Right renal cortex interstitium (tissue), 3 donors: ENCODE data around the gene C22orf23. TPM values are rescaled to one million over a fixed set of nuclear protein-coding genes. Genes with fewer than 3 reads are reported as not detected.

Source experiments
- DNase-seq, 3 donors: peaks; one replicate each; pipeline ENCODE4 v3.0.0-alpha.2; 2013; ENCODE audit warnings: low read depth in 3 of 3, low spot score in 2 of 3
- polyA plus RNA-seq, 3 donors: library from polyadenylated mRNA; unstranded; fragments of 120-200 nt; gene quantifications; one replicate each; pipeline ENCODE4 v1.2.1, GENCODE V29; 2013; ENCODE audit not compliant: insufficient read length in 3 of 3

The C22orf23 gene
- polyA plus RNA-seq, 3 donors: 5.8 to 6.5 (median 5.9) TPM

DNA sequence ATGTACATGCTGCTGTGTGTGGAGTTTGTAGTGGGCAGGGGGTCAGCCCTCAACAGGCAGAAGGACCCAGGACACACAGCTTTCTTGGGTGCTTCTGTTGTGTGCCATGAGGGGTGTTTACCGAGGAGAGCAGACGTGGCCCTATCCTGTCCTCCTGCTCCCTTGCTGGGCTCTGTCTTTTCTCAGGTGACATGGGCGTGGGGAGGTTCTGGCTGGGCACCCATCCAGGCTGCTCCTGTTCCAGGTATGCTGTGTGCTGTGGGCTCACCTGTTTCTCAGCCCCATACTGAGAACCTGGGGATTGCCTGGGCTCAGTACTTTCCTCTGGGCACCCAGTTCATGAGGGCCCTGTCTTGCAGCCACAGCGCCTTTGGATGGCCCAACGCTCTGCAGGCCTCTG, 24.0 kb downstream of the C22orf23 start:
- no peak for DNase-seq

DNA sequence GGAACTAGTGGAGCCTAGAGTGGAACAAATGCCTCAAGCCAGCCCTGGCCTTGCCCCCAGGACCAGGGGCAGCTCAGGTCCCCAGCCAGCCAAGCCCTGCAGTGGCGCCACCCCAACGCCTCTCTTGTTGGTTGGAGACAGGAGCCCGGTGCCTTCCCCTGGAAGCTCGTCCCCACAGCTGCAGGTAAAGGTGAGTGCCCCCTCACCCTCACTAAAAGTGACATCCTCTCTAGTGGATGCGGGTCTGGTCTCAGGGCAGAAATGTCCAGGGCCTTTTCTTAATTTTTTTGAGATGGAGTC, 25.8 kb downstream of the C22orf23 start:
- DNase-seq: no peak

DNA sequence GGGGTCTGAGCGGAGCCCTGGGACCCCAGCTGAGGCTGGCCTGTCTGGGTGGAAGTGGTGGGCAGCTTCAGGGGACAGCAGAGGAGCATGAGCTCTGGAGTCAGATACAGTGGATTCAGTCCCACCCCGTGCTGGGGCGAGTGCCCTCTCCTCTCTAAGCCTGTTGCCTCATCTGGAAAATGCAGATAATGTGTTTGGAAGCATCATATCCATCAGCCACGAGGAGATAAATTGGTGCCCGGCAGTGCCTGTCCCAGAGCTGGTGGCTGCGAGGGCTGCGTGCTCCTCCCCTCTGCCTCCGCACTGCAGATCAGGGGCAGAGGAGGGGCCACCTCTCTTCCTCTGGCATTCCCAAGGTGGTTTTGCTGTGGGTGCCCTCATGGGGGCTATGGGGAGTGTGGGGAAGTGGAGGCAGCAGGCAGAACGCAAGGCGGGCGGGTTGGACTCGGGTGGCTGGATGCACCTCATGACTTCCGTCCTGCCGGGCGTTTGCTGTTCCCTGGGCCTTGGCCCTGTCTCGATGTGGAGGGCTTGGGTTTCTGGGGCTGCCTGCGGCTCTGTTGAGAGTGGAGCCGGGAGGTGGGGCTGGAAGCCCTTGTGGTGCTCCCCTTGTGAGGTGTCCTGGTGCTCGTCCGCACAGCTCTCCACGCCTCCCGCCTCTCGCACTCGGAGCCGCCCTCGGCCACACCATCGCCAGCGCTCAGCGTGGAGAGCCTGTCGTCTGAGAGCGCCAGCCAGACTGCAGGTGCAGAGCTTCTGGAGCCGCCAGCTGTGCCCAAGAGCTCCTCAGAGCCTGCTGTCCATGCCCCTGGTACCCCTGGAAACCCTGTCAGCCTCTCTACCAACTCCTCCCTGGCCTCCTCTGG, 26.4 kb downstream of the C22orf23 start:
- no peak for DNase-seq

DNA sequence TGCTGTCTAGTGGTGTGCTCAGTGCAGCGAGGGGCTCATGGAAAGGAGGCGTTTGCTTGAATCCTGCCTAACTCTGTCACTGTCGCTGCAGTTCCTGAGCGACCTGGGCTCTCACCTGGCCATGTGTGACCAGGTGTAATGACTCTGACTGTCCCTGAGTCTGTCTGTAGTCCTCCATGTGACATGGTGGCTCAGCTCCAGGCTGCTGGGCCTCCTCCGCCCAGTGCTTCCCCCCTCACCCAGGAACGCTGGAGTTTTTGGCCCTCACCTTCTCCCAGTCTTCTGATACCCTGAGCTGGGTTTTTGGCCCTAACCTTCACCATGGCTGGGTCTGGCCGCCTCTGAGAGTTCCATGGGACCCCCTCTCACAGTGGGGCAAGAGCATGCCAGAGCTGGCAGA, 27.0 kb downstream of the C22orf23 start:
- no peak for DNase-seq

DNA sequence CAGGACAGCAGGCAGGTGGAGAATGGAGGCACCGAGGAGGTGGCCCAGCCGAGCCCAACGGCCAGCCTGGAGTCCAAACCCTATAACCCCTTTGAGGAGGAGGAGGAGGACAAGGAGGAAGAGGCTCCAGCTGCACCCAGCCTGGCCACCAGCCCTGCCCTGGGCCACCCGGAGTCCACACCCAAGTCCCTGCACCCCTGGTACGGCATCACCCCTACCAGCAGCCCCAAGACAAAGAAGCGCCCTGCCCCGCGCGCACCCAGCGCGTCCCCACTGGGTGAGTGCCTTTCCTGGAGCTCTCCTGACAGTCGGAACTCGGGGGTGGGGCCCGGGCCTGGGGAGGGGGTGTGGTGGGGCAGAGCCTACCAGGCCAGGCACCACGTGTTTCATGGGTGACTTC, 27.6 kb downstream of the C22orf23 start:
- no peak for DNase-seq

DNA sequence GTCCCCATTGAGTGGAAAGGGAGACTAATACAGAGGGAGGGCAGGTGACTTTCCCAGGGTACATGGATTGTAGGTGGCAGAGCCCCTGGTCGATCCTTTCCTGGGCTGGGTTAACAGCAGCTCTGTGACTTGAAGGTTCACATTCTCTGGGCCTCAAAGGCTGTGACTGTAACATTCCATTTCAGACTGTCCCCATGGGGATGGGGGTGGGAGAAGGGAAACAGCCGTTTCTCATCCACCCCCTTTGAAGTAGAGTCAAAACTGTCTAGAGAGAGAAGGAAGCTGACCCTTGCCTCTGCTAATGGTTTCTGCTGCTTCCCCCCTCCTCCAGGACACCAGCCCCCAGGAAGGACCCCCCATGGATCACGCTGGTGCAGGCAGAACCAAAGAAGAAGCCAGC, 28.1 kb downstream of the C22orf23 start:
- no peak for DNase-seq

DNA sequence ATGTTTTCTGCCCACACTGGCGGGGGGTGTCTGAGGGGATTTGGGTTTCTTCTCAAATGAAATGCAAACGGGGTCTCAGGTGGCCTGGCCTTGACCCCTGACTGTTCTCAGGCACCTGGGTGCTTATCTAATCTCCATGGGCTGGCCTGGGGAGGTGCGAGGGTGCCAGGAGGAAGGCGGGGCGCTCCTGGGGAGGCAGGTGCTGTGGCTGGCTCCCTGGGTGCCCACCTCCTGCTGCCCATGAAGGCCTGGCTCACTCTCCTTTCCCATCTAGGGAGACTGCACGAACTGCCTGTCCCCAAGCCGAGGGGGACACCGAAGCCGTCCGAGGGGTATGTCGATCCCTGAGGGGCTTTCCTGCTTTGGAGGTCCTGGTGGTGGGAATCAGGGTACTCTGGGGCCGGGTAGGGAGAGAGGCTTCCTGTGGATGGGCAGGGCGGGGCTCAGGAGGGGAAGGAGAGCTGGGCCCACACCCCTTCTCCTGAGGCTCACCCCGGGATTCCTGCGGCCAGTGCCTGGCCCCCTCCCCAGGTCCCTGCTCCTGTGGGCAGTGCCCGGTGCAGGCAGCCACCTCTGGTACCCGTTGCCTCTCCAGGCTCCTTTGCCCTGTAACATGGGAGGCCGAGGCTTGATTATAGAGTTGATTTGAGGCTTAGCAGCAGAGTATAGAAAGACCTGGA, 28.9 kb downstream of the C22orf23 start:
- no peak for DNase-seq

DNA sequence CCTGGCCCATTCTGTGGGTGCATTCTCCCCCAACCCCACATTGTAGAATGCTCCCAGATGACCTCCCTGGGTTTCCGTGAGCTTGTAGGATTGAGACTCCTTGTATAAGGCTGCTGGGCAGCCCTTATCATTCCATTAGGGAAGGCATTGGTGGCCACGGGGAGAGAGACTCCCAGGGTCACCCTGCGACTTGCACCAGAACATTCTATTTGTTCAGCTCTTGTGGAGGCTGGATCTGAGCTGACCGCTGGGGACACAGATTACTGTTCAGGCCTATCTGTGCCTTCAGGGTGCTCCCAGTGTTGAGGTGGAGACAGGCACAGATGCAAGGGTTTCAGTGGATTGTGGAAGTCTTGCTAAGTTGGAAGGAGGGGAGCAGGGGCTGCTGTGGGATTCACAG, 29.5 kb downstream of the C22orf23 start:
- no peak for DNase-seq

DNA sequence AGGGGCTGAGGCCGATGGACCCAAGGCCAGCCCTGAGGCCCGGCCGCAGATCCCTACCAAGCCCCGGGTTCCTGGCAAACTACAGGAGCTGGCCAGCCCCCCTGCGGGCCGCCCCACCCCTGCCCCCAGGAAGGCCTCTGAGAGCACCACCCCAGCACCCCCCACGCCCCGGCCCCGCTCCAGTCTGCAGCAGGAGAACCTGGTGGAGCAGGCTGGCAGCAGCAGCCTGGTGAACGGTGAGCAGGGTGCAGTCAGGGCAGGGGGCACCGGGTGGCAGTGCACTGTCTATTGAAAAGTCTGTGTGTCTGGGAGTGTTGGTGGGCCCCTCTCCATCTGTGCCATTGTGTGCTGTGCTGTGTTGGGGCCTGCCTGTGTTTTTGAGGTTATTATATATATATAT, 31.2 kb downstream of the C22orf23 start:
- no peak for DNase-seq

DNA sequence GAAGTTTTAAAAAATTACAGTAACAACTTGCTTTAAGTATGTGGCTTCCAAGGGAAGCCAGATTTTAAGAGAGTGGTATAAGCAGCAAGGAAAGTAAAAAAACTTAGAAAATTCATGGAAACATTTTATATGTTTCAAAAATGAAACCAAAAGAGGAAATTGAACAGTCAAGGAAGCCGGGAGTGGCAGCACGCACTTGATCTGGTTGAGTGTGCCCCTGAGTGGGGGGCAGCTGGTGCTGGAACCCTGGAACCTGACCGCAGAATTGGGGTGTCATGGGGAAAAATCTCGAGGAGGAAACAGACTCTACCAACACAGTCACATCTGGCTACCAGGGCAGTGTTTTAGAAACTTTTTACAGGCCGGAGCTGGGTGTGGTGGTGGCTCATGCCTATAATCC, 33.3 kb downstream of the C22orf23 start:
- DNase-seq: no peak

DNA sequence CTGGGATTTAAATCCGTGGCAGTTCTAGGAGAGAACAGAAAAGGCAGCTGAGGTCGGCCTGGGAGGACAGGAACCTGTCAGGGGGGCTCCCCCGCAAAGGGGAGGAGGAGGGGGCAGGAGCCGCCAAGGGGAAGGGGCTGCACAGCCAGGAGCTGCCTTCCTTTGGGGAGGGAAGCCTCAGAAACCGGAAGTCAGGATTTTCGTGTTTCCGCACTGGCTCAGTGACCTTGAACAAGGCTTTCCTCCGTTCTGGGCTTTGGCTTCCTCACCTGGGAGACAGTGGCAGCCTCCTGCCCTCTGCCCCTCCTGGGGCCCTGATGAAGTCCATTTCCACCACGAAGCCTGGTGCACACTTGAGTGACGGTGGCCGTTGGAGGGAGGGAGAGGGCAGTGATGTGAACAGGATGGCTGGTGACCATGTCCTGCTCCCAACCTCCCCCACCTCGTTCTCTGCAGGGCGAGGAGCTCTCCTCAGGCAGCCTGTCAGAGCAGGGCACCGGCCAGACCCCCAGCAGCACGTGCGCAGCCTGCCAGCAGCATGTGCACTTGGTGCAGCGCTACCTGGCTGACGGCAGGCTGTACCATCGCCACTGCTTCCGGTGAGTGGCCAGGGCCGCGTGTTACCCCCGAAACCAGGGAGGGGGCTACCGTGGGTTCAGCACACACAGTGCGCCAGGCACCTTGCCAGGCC, 34.7 kb downstream of the C22orf23 start:
- no peak for DNase-seq

DNA sequence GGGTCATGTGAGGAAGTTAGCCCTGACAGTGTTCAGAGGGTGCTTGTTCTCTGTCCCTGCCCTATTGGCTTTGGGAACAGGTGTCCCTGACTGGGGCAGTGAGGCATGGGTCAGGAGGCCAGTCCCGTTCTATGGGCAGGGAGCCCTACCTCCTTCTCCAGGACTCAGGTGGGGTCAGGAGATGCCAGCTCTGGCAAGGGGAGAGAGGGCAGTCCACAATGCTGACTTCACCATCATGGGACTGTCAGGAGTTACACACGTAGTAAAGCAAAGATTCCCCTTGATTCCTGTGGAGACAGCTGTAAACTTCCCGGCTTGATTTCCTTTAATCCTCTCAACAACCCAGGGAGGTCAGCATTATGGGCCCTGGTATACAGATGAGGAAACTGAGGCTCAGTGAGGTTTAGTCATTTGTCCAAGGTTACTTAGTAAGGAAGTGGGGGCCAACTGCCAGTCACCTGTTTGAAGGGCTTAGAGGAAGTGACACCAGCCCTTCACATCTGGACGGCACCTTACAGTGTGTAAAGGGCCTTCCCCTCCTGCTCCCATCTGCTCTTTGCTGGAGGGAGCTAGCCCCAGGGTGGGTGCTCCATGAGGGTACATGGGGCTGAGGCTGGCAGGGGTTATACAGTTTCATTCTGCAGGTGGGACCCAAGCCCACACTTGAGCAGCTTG, 35.4 kb downstream of the C22orf23 start:
- no peak for DNase-seq

DNA sequence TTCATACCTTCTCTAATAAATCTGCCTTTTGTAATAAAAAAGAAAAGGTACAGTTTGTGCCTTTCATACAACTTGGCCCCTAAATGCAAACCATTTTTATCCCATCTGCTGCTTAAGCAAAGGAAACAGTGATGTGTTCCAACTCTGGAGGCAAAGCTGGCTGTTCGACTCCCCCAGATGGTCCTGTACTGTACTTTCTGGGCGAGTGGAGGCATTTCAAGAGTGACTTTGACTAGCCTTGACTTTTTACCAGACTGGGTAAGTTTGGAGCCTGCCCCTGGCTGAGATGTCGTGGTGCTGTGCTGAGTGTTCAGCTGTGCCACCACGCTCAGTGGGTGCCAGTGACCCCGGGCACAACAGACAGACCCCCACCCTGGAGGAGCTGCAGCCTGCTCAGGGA, 37.1 kb downstream of the C22orf23 start:
- DNase-seq: no peak

DNA sequence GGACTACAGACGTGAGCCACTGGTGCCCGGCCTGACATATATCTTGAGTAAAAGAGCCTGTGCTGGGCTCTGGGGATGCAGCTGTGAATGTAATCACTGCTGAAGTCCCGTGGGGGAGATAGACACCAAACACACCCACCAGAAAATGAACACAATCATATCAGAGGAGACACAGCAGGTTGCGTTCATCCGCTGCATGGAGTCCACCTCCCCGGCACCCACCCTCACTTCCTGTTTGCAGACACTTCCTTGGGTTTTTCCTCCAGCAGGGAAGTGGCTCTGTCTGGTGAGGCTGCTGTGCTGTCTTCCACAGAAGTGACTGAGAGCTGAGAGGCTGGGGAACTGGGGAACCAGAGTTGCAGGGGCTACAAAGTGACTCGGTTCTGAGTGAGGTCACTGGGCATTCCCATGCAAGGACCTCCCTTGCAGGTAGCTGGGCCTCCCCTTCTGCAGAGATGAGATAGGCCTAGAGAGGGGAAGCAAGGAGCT, 40.1 kb downstream of the C22orf23 start:
- DNase-seq: no peak

DNA sequence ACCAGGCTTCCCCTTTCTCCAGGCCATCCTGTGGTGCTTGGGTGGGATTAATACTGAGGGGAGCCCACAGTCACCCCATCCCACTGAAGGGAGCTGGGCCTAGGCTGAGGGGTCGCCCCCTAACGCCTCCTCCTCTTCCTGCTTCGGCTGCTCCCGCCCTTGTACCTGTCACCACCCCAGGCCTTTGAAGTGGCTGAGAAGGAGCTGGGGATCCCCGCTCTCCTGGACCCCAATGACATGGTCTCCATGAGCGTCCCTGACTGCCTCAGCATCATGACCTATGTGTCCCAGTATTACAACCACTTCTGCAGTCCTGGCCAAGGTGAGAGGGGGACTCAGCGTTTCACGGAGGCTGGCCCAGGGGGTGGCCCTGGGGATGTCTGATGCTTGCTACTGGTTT, 41.2 kb downstream of the C22orf23 start:
- no peak for DNase-seq

DNA sequence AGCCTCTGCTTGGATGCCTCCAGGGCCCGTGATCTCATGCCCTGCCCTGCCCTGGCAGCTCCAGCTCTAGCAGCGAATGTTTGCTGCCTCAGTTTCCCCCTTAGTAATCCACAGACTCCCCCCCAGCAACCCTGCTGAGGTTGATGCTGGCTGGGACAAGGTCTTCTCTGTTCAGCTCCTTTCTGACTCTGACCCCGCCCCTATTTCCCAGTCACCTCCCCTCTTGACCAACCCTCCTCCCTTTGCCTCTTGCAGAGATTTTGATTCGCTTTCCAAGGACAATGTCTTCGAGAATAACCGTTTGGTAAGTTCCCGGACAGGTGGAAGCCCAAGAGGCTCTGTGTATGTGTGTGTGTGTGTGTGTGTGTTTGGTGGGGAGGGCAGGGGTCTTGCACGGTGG, 41.7 kb downstream of the C22orf23 start:
- no peak for DNase-seq

DNA sequence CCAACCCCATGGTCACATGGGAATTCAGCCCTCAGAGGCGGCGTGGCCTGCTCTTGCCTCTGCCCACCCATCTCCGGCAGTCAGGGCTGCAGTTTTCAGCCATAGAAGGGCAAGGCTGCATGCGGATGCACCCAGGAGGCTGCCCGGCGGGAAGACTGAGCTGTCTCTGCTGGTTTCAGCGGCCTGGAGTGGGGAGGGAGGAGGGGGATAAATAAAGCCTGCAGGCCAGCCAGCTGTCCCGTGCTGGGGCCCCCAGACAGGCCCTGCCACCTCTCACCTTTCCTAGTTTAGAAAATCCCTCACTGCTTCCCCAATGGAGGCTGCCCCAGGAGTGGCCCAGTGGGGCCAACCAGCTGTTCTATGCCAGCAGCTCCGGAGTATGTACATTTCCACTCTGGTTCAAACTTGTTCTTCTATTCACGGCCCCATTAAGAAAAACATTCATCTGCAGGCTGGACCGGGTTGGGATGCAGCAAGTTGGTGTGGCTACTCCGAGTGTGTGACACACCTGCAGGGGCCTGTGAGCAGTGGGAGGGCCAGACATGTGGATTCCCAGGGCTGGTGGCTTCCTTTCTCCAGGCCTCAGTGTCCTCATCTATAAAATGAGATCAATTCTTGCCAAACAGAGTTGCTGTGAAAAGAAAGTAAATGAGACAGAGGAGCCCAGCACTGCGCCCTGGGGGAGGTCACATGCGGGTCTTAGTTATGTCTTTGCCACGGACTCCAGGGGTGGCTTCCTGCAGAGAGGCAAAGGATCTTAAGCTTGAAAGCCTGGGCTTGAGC, 42.3 kb downstream of the C22orf23 start:
- DNase-seq: no peak

DNA sequence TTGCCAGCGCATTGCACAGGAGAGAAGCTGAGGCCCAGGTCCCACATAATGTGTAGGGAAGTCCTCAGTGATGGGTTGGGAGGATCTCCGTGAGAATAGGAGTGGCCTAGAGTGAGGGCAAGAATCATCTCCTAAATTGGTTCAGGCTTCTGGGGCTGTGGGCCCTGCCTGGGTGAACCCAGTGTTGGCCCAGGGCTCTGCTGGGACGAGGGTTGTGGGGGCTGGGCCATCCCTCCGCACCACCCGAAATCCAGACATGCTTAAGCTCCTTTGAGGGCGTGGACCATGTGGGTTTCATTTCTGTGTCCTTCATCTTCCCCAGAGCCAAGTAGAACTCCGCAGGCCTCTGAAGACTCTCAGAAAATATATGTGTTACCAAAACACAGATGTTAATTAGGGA, 43.6 kb downstream of the C22orf23 start:
- no peak for DNase-seq

DNA sequence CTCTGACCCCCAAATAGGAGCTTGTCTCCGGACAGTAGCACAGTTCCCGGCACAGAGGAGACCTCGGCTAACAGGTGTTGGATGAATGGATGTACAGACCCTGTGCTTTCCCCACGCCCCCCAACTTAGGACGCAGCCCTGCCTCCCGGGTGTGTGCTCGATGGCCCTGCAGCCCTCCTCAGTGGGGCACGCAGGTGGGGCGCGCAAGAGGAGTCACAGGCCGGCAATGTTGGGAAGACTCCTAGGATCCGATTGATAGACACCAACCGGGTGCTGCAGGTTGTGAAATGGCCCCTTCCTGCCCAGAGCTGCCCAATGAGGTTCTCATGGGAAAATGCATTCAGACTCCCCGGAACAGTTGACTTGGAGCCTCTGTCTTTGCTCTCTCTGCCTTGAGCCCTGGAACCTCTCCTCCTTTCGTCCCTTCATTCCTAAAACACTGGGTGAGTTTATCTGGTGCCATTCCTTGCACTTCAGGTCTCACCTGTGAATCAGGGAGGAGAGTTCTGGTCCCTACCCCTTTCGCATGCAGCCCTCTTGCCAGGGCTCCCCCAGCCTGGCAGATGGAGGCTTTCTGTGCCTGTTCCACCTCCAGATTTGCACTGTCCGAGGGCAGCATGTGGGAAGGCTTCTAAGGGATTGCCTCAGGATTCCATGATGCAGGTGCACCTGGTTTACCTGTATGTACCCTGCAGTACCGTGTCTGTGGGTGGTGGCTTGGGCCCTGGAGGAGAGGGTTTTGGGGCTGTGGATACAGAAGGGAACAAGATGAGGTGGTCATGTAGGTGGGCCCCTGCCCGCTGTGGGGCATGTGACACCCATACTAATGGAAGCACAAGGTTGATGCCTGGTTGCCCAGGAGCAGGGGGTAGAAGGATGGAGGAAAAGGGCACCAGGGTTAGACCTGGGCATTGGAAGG, 46.1 kb downstream of the C22orf23 start:
- DNase-seq: no peak
